ENCODE data around the gene SOX10. TPM values are rescaled to one million over a fixed set of nuclear protein-coding genes. Genes with fewer than 3 reads are reported as not detected.
A peak's percentile ranks its signal among the peaks of the same experiment; 100 is the strongest.

Gene SOX10
- polyA plus RNA-seq, 3 donors: not detected

GRCh38 chr22:38029370-38029769 lies 45.0 kb upstream of the SOX10 start:
- Histone ChIP-seq H3K9me3 (replicated peaks in 1 of 2; ENCODE audit: control insufficient read depth in 1 of 2, insufficient read depth in 1 of 2, low read length in 2 of 2) (no peaks in the 10 kb centered on the region), H3K27ac (ENCODE audit: low read depth in 1 of 2, low read length in 2 of 2) (no peak overlapping the region), H3K79me2 (ENCODE audit: insufficient read depth, low read length) (no peaks in the 10 kb centered on the region), H3K36me3 (replicated peaks in 1 of 2; ENCODE audit: control insufficient read depth in 1 of 2, insufficient read depth in 2 of 2, low read length in 2 of 2) (no peaks in the 10 kb centered on the region), H3K4me1 (ENCODE audit: control insufficient read depth in 1 of 2, insufficient read depth in 2 of 2, low read length in 2 of 2) (peaks cover 17 to 19% of the 10 kb centered on the region in 2 donors), H3K4me2 (replicated peaks; ENCODE audit: extremely low read depth, low read length, poor library complexity, severe bottlenecking) (no peak overlapping the region), H3K27me3 (ENCODE audit: control insufficient read depth in 2 of 2, insufficient read depth in 2 of 2, low read length in 2 of 2) (no peaks in the 10 kb centered on the region), H4K20me1 (ENCODE audit: insufficient read depth, low read length) (no peaks in the 10 kb centered on the region), H3K9ac (ENCODE audit: insufficient read depth, low read length, poor library complexity, severe bottlenecking) (no peak overlapping the region), H3K4me3 (replicated peaks in 1 of 3; ENCODE audit: low read depth in 2 of 3, low read length in 3 of 3) (no peak overlapping the region), H2AFZ (ENCODE audit: insufficient read depth, low read depth, low read length, poor library complexity, severe bottlenecking) (no peak overlapping the region)
- no peak for DNase-seq
- Mint-ChIP-seq H3K4me1 (peaks cover 14% of the 10 kb centered on the region), H3K27ac (peak overlapping the region in 1 of 7 donors; percentile 4), H3K36me3 (no peaks in the 10 kb centered on the region), H3K9me3 (peaks cover 0 to 3% (median 0%) of the 10 kb centered on the region in 7 donors), H3K4me3 (no peak overlapping the region), H3K27me3 (ENCODE audit: low read depth in 3 of 3) (peaks cover 0 to 6% (median 2%) of the 10 kb centered on the region in 3 donors)
- intact Hi-C loops (cut with micrococcal nuclease): no loop called here
- TF ChIP-seq CTCF (IDR thresholded peaks at IDR 0.05): no peak

- no peaks in the 10 kb centered on the region for H3K27me3 ChIP-seq (ENCODE audit: control insufficient read depth in 2 of 2, insufficient read depth in 2 of 2, low read length in 2 of 2)
These were observed 44.2 kb upstream of the SOX10 start for GRCh38 chr22:38028344-38029130.

More at GRCh38 chr22:38028344-38029130, 44.2 kb upstream of the SOX10 start:
- intact Hi-C loops (cut with micrococcal nuclease): no loop called here
- Histone ChIP-seq H3K4me1 (ENCODE audit: control insufficient read depth in 1 of 2, insufficient read depth in 2 of 2, low read length in 2 of 2) (peaks cover 9 to 10% of the 10 kb centered on the region in 2 donors), H3K36me3 (replicated peaks in 1 of 2; ENCODE audit: control insufficient read depth in 1 of 2, insufficient read depth in 2 of 2, low read length in 2 of 2) (no peaks in the 10 kb centered on the region), H3K79me2 (ENCODE audit: insufficient read depth, low read length) (no peaks in the 10 kb centered on the region), H3K27ac (ENCODE audit: low read depth in 1 of 2, low read length in 2 of 2) (no peak overlapping the region), H3K4me3 (replicated peaks in 1 of 3; ENCODE audit: low read depth in 2 of 3, low read length in 3 of 3) (no peak overlapping the region), H3K9me3 (replicated peaks in 1 of 2; ENCODE audit: control insufficient read depth in 1 of 2, insufficient read depth in 1 of 2, low read length in 2 of 2) (no peaks in the 10 kb centered on the region), H3K4me2 (replicated peaks; ENCODE audit: extremely low read depth, low read length, poor library complexity, severe bottlenecking) (no peak overlapping the region), H4K20me1 (ENCODE audit: insufficient read depth, low read length) (no peaks in the 10 kb centered on the region), H3K9ac (ENCODE audit: insufficient read depth, low read length, poor library complexity, severe bottlenecking) (no peak overlapping the region), H2AFZ (ENCODE audit: insufficient read depth, low read depth, low read length, poor library complexity, severe bottlenecking) (no peak overlapping the region)
- WGBS (ENCODE audit: insufficient coverage): 97% methylated on average over 14 of the region's 15 CpGs
- DNase-seq: no peak
- TF ChIP-seq CTCF (IDR thresholded peaks at IDR 0.05): no peak
- Mint-ChIP-seq H3K27ac (no peak overlapping the region), H3K36me3 (no peaks in the 10 kb centered on the region), H3K4me3 (no peak overlapping the region), H3K4me1 (peaks cover 5% of the 10 kb centered on the region), H3K9me3 (peaks cover 0 to 3% (median 0%) of the 10 kb centered on the region in 7 donors), H3K27me3 (ENCODE audit: low read depth in 3 of 3) (peaks cover 0 to 4% (median 3%) of the 10 kb centered on the region in 3 donors)

Data from CD14-positive monocyte (primary cell).